Measurements from ENCODE around the gene S100A10.

- TF ChIP-seq, protein P1, sequence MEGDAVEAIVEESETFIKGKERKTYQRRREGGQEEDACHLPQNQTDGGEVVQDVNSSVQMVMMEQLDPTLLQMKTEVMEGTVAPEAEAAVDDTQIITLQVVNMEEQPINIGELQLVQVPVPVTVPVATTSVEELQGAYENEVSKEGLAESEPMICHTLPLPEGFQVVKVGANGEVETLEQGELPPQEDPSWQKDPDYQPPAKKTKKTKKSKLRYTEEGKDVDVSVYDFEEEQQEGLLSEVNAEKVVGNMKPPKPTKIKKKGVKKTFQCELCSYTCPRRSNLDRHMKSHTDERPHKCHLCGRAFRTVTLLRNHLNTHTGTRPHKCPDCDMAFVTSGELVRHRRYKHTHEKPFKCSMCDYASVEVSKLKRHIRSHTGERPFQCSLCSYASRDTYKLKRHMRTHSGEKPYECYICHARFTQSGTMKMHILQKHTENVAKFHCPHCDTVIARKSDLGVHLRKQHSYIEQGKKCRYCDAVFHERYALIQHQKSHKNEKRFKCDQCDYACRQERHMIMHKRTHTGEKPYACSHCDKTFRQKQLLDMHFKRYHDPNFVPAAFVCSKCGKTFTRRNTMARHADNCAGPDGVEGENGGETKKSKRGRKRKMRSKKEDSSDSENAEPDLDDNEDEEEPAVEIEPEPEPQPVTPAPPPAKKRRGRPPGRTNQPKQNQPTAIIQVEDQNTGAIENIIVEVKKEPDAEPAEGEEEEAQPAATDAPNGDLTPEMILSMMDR (IDR thresholded peaks at IDR 0.05 in 8 of 11, conservative IDR thresholded peaks at IDR 0.05 in 3 of 11): no peak
- no peak for TF ChIP-seq POLR2AphosphoS5 (IDR thresholded peaks at IDR 0.05)
- TF ChIP-seq POLR2A (IDR thresholded peaks at IDR 0.05): no peak
Observed at GRCh38 chr1:151943591-151943990, 50.1 kb downstream of the S100A10 start.
